Measurements from ENCODE around the gene LMO7.

DNA sequence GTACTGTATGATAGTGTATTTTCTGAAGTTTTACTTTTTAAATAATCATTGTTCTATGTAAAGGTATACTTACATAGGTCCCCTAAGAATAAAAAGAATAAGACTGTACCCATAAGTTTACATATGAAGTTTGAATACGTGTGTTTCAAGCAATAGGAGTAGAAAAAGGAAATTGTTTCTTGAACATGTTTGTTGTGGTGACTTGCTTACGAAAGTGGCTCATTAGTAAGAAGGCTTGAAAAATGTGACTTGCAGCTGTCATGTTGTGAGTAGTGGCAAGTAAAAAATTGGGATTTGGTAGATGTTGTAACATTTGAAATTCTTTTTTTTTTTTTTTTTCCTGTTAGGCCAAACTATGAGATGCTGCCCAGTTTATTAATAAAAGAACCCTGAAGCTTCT lies 203.3 kb downstream of the LMO7 start:
- TF ChIP-seq, protein P1, sequence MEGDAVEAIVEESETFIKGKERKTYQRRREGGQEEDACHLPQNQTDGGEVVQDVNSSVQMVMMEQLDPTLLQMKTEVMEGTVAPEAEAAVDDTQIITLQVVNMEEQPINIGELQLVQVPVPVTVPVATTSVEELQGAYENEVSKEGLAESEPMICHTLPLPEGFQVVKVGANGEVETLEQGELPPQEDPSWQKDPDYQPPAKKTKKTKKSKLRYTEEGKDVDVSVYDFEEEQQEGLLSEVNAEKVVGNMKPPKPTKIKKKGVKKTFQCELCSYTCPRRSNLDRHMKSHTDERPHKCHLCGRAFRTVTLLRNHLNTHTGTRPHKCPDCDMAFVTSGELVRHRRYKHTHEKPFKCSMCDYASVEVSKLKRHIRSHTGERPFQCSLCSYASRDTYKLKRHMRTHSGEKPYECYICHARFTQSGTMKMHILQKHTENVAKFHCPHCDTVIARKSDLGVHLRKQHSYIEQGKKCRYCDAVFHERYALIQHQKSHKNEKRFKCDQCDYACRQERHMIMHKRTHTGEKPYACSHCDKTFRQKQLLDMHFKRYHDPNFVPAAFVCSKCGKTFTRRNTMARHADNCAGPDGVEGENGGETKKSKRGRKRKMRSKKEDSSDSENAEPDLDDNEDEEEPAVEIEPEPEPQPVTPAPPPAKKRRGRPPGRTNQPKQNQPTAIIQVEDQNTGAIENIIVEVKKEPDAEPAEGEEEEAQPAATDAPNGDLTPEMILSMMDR (IDR thresholded peaks at IDR 0.05): no peak
- no peak for TF ChIP-seq POLR2A (IDR thresholded peaks at IDR 0.05)
